Kidney (tissue), 14 donors: ENCODE measurements around the gene ADAMTS6. TPM values are rescaled to one million over a fixed set of nuclear protein-coding genes. Genes with fewer than 3 reads are reported as not detected.

Source experiments
- DNase-seq, 5 donors: peaks; one replicate each; pipeline ENCODE4 v3.0.0-alpha.2; 2013 to 2020
- FAIRE-seq: peaks from 2 replicates; lab custom pipeline; 2012; peaks lifted over from hg19 to GRCh38; lab: Jason Lieb, UNC
- H3K27ac ChIP-seq, 2 donors: one replicate each; pipeline ENCODE4 v1.7.0; 2013; ENCODE audit warnings: low read depth in 2 of 2, low read length in 2 of 2, inconsistent platforms in 1 of 2
- H3K27me3 ChIP-seq: one replicate; pipeline ENCODE4 v1.7.1; 2013; ENCODE audit warnings: low read length, inconsistent platforms; ENCODE audit not compliant: control insufficient read depth, insufficient read depth
- H3K36me3 ChIP-seq, 3 donors: one replicate each; pipeline versions ENCODE4 v1.7.0 to v1.7.1; 2013; ENCODE audit warnings: low read length in 3 of 3, control low read depth in 1 of 3, inconsistent platforms in 1 of 3; ENCODE audit not compliant: insufficient read depth in 3 of 3, control insufficient read depth in 2 of 3
- H3K4me1 ChIP-seq, 3 donors: one replicate each; pipeline versions ENCODE4 v1.7.0 to v1.7.1; 2013; ENCODE audit warnings: low read length in 3 of 3, inconsistent platforms in 1 of 3, low read depth in 1 of 3; ENCODE audit not compliant: control insufficient read depth in 2 of 3, insufficient read depth in 2 of 3
- H3K4me3 ChIP-seq, 3 donors: one replicate each; pipeline versions ENCODE4 v1.7.0 to v1.8.1; 2013; ENCODE audit warnings: low read length in 3 of 3, control low read depth in 1 of 3, inconsistent platforms in 1 of 3
- H3K9ac ChIP-seq, 3 donors: one replicate each; pipeline versions ENCODE4 v1.7.0 to v1.7.1; 2013; ENCODE audit warnings: low read length in 3 of 3, control low read depth in 1 of 3, inconsistent platforms in 1 of 3
- H3K9me3 ChIP-seq, 3 donors: one replicate each; pipeline versions ENCODE4 v1.7.0 to v1.7.1; 2013; ENCODE audit warnings: low read length in 3 of 3, control low read depth in 1 of 3, inconsistent platforms in 1 of 3; ENCODE audit not compliant: control insufficient read depth in 2 of 3, insufficient read depth in 1 of 3
- intact Hi-C: fragments of 100-400 bp; cut with DNase I; formaldehyde crosslinking; loops from one replicate; pipeline ENCODE4 v1.11.1; 2022
- polyA plus RNA-seq: library from polyadenylated mRNA; stranded (reverse); fragments of 350-450 nt; fragmentation: Illumina TruSeq; extraction: RNeasy Lipid Tissue Mini Kit (QIAGEN cat#74804); gene quantifications from one replicate; pipeline ENCODE4 v1.2.3, GENCODE V29; 2014; ENCODE audit warnings: low read depth, low replicate concordance; ENCODE audit not compliant: insufficient read depth
- total RNA-seq: library from RNA; stranded (reverse); fragmentation: NEBNext Ultra II Directional; extraction: Animal tissue kit (Norgen Biotek cat#: 25700); gene quantifications from one replicate; pipeline ENCODE4 v1.2.1, GENCODE V29; 2021
- TF ChIP-seq, protein P1 (sequence below): IDR thresholded peaks from 3 replicates; pipeline ENCODE4 v1.5.1; 2012; ENCODE audit warnings: mild to moderate bottlenecking, moderate library complexity, borderline replicate concordance; ENCODE audit not compliant: insufficient read depth; ENCODE audit errors: extremely low read depth
- donor health status: control.
- donor health status: control.
- donor health status: control.
- donor health status: control.
- donor health status: control.
- donor health status: DM: yes; HTN: yes; CAD: no.
- donor health status: Normal renal cell carcinoma (clear cell type).

ADAMTS6 gene
- total and polyA plus RNA-seq, 2 donors from 2014 or later: 0.32 to 6.7 TPM

DNA sequence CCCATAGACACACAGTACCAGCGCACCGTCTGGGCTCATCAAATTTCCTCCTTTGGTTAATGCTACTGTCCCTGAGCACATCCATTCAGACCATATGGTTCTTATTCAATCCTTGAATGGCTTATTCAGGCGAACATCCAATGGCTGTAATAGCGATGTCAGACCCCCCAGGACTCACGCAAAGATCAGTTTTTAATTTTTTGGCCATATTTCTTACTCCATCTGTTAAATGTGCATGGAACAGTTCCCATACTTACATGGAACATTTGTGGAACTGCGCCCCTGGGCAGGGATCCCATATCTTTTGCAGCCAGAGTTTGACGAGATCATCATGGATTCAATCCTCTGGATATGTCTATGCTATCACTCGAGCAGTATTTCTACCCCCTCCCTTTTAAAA is 213.2 kb downstream of the ADAMTS6 start:
- TF ChIP-seq, protein P1, sequence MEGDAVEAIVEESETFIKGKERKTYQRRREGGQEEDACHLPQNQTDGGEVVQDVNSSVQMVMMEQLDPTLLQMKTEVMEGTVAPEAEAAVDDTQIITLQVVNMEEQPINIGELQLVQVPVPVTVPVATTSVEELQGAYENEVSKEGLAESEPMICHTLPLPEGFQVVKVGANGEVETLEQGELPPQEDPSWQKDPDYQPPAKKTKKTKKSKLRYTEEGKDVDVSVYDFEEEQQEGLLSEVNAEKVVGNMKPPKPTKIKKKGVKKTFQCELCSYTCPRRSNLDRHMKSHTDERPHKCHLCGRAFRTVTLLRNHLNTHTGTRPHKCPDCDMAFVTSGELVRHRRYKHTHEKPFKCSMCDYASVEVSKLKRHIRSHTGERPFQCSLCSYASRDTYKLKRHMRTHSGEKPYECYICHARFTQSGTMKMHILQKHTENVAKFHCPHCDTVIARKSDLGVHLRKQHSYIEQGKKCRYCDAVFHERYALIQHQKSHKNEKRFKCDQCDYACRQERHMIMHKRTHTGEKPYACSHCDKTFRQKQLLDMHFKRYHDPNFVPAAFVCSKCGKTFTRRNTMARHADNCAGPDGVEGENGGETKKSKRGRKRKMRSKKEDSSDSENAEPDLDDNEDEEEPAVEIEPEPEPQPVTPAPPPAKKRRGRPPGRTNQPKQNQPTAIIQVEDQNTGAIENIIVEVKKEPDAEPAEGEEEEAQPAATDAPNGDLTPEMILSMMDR: no peak
- no peak overlapping the region for H3K9ac ChIP-seq

GRCh38 chr5:65264420-65264819 is 217.3 kb downstream of the ADAMTS6 start:
- Histone ChIP-seq H3K27me3 (no peaks in the 10 kb centered on the region), H3K27ac (no peak overlapping the region), H3K9me3 (no peaks in the 10 kb centered on the region), H3K36me3 (no peaks in the 10 kb centered on the region), H3K4me3 (no peak overlapping the region), H3K4me1 (peaks cover 0 to 3% (median 3%) of the 10 kb centered on the region in 3 donors), H3K9ac (no peak overlapping the region)
- TF ChIP-seq, protein P1: no peak
- FAIRE-seq: no peak
- intact Hi-C loops: no loop called here
- DNase-seq: no peak

More for the DNA sequence above, 213.2 kb downstream of the ADAMTS6 start:
- Histone ChIP-seq H3K4me1 (no peaks in the 10 kb centered on the region), H3K36me3 (no peaks in the 10 kb centered on the region), H3K9me3 (no peaks in the 10 kb centered on the region), H3K27me3 (no peaks in the 10 kb centered on the region), H3K4me3 (no peak overlapping the region), H3K27ac (no peak overlapping the region)
- intact Hi-C loops: no loop called here
- DNase-seq (peak in 1 of 5 donors; percentile 37), FAIRE-seq (no peak)

DNA sequence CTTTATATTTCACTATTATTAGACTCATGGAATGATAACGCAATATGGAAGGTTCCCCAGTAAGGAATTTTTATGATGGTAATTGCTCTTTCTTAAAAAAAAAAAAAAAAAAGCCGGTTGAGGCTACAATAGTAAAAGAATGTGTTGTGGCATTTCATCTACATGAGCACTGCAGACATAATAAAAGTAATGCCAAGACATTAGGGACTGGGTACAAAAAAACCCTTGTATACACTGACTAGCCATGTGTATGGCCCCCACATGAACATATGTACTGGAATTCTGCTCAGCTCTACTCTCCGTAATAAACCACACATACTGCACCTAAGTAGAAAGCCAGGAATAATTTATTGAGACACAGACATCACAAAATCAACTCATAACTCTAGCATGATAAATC is 218.4 kb downstream of the ADAMTS6 start:
- FAIRE-seq: no peak
- no peaks in the 10 kb centered on the region for H3K27me3 ChIP-seq
- H3K9ac ChIP-seq: no peak overlapping the region
- H3K9me3 ChIP-seq: no peaks in the 10 kb centered on the region
- DNase-seq: no peak
- TF ChIP-seq, protein P1: no peak
- peaks cover 0 to 3% (median 3%) of the 10 kb centered on the region in 3 donors for H3K4me1 ChIP-seq
- H3K27ac ChIP-seq: no peak overlapping the region
- intact Hi-C loops: no loop called here
- H3K4me3 ChIP-seq: no peak overlapping the region
- no peaks in the 10 kb centered on the region for H3K36me3 ChIP-seq

DNA sequence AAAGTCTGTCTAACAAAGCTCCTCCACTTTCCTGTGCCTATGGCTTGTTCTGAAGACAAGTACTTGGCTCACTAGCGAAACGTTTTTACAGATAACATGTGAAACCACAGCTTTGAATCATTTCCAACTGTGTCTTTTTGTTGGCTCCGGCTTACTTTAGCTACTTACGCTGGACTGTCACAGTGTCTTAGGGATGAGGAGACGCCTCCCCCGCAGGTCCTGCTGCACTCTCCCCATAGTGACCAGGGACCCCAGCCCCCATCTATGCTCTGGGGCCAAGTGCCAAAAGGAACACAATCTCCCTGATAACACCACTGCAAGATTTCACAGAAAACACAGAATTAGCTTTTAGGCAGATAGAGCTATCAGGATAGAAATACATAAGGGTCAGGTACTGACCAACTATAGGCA is 219.1 kb downstream of the ADAMTS6 start:
- no peaks in the 10 kb centered on the region for H3K36me3 ChIP-seq
- TF ChIP-seq, protein P1: no peak
- no peaks in the 10 kb centered on the region for H3K9me3 ChIP-seq
- H3K27ac ChIP-seq: no peak overlapping the region
- no peak overlapping the region for H3K4me3 ChIP-seq
- FAIRE-seq: no peak
- peaks cover 0 to 3% (median 3%) of the 10 kb centered on the region in 3 donors for H3K4me1 ChIP-seq
- intact Hi-C loops: no loop called here
- no peaks in the 10 kb centered on the region for H3K27me3 ChIP-seq
- no peak overlapping the region for H3K9ac ChIP-seq
- peak in 3 of 5 donors; percentile 14 to 66 (median 50) for DNase-seq
